HepG2 (cell line): Measurements from ENCODE around the gene PARP8. TPM values are rescaled to one million over a fixed set of nuclear protein-coding genes. Genes with fewer than 3 reads are reported as not detected.

Experiments
- ATAC-seq: fragments of 200-7000 bp; cut with Tn5 transposase; 3 replicates; pipeline ENCODE4 v1.9.1; 2020; ENCODE audit warnings: mild to moderate bottlenecking, moderate library complexity
- BruUV-seq: library from RNA; stranded (reverse); fragments of 400-500 nt; replicated peaks from 2 replicates; lab custom pipeline; 2021; lab: Mats Ljungman, UMichigan
- CTCF ChIA-PET: fragments of 300-600 bp; formaldehyde crosslinking; extraction: SDS; loops from one replicate; lab custom pipeline; 2021; ENCODE audit warnings: low total read pairs, inconsistent platforms, low intra/inter-chr PET ratio; lab: Yijun Ruan, JAX
- POLR2A ChIA-PET: fragments of 350-600 bp; sonication (Branson Sonifier 250); formaldehyde crosslinking; loops from one replicate; lab custom pipeline; 2020; ENCODE audit warnings: antibody characterized with exemption, inconsistent platforms; lab: Yijun Ruan, JAX
- DNase-seq: peaks from one replicate; pipeline ENCODE4 v3.0.0-alpha.2; 2015; ENCODE audit warnings: low spot score
- FAIRE-seq: peaks from 3 replicates; lab custom pipeline; 2011; peaks lifted over from hg19 to GRCh38; lab: Jason Lieb, UNC
- H2AFZ ChIP-seq: one replicate; pipeline ENCODE4 v1.6.1; 2011; ENCODE audit warnings: low read length, inconsistent platforms
- H3K27ac ChIP-seq: fragments of 300-600 bp; 3 replicates; pipeline ENCODE4 v1.8.0; 2011; ENCODE audit warnings: mixed run types, mild to moderate bottlenecking, mixed read lengths, low read length, inconsistent platforms; ENCODE audit not compliant: insufficient read depth; ENCODE audit errors: extremely low read length
- H3K27me3 ChIP-seq, 2 experiments: fragments of 200-600 bp in 1 of 2; 2 replicates in 1 of 2; 3 replicates in 1 of 2; pipeline versions ENCODE4 v1.6.0 to v1.8.0; 2011; ENCODE audit warnings: low read length in 2 of 2, mild to moderate bottlenecking in 2 of 2, moderate library complexity in 2 of 2, inconsistent platforms in 1 of 2; ENCODE audit not compliant: insufficient read depth in 2 of 2, control insufficient read depth in 1 of 2
- H3K36me3 ChIP-seq, 2 experiments: fragments of 200-600 bp in 1 of 2; replicated peaks in 1 of 2; 2 replicates in 1 of 2; 3 replicates in 1 of 2; pipeline versions ENCODE4 v1.5.1 to v1.8.0; 2011; ENCODE audit warnings: low read length in 2 of 2, inconsistent platforms in 1 of 2; ENCODE audit not compliant: insufficient read depth in 2 of 2, control insufficient read depth in 1 of 2
- H3K4me1 ChIP-seq: 2 replicates; pipeline ENCODE4 v1.5.1; 2012; ENCODE audit warnings: low read length, inconsistent platforms; ENCODE audit not compliant: insufficient read depth
- H3K4me2 ChIP-seq: 2 replicates; pipeline ENCODE4 v1.6.0; 2011; ENCODE audit warnings: low read depth, low read length, inconsistent platforms
- H3K4me3 ChIP-seq, 3 experiments: fragments of 200-600 bp in 1 of 3; sonication (generic), shearing (Covaris generic) in 1 of 3; replicated peaks in 1 of 3; 2 replicates each; pipeline ENCODE4 v1.5.1; 2011 to 2016; ENCODE audit warnings: low read length in 3 of 3, inconsistent platforms in 2 of 3, low read depth in 2 of 3, mild to moderate bottlenecking in 2 of 3, control low read depth in 1 of 3, mixed read lengths in 1 of 3; ENCODE audit not compliant: insufficient read depth in 1 of 3
- H3K79me2 ChIP-seq: one replicate; pipeline ENCODE4 v1.6.1; 2011; ENCODE audit warnings: low read length, inconsistent platforms; ENCODE audit not compliant: insufficient read depth
- H3K9ac ChIP-seq: 2 replicates; pipeline ENCODE4 v1.6.0; 2011; ENCODE audit warnings: mild to moderate bottlenecking, low read depth, low read length, inconsistent platforms; ENCODE audit not compliant: insufficient read depth
- H3K9me3 ChIP-seq: 2 replicates; pipeline ENCODE4 v1.5.1; 2012; ENCODE audit warnings: mild to moderate bottlenecking, low read length
- H4K20me1 ChIP-seq: 2 replicates; pipeline ENCODE4 v1.6.0; 2011; ENCODE audit warnings: inconsistent platforms, mild to moderate bottlenecking, low read length, moderate library complexity; ENCODE audit not compliant: insufficient read depth
- ETS1 ChIP-seq: sonication (generic); formaldehyde crosslinking; IDR thresholded peaks from 2 replicates; pipeline ENCODE4 v1.4.0; 2020; ENCODE audit warnings: missing genetic modification reagents
- HMG20B ChIP-seq: conservative IDR thresholded peaks from 2 replicates; pipeline ENCODE4 v1.6.1; 2016; ENCODE audit warnings: missing genetic modification reagents, missing compliant biosample characterization
- HNRNPLL ChIP-seq: fragments of 200-400 bp; formaldehyde crosslinking; IDR thresholded peaks from 2 replicates; pipeline ENCODE4 v1.6.1; 2017; ENCODE audit warnings: mild to moderate bottlenecking, low read depth, low read length; ENCODE audit not compliant: poor library complexity, severe bottlenecking
- MAX ChIP-seq: IDR thresholded peaks from 2 replicates; pipeline ENCODE4 v1.6.1; 2012; ENCODE audit warnings: inconsistent platforms
- MXD1 ChIP-seq: sonication (generic); formaldehyde crosslinking; IDR thresholded peaks from 2 replicates; pipeline ENCODE4 v1.4.0; 2020; ENCODE audit warnings: mild to moderate bottlenecking, missing genetic modification reagents
- NCOA2 ChIP-seq: sonication (generic); formaldehyde crosslinking; IDR thresholded peaks from 2 replicates; pipeline ENCODE4 v1.8.0; 2022; ENCODE audit warnings: inconsistent platforms
- RFXANK ChIP-seq: IDR thresholded peaks from 2 replicates; pipeline ENCODE4 v1.6.1; 2016
- SCMH1 ChIP-seq: sonication (generic); formaldehyde crosslinking; IDR thresholded peaks from 2 replicates; pipeline ENCODE4 v1.9.0; 2021; ENCODE audit warnings: missing genetic modification reagents, mild to moderate bottlenecking, borderline replicate concordance
- SP140L ChIP-seq: sonication (generic); formaldehyde crosslinking; IDR thresholded peaks from 2 replicates; pipeline ENCODE4 v1.4.0; 2020; ENCODE audit warnings: missing genetic modification reagents, borderline replicate concordance
- SP5 ChIP-seq: IDR thresholded peaks from 2 replicates; pipeline ENCODE4 v1.6.1; 2016; ENCODE audit warnings: low read depth, borderline replicate concordance
- TEAD3 ChIP-seq: optimal IDR thresholded peaks from 2 replicates; pipeline ENCODE3; 2016; ENCODE audit warnings: borderline replicate concordance
- TFE3 ChIP-seq: IDR thresholded peaks from 2 replicates; pipeline ENCODE4 v1.6.1; 2016
- TRIM24 ChIP-seq: sonication (generic); formaldehyde crosslinking; IDR thresholded peaks from 2 replicates; pipeline ENCODE4 v1.8.0; 2022; ENCODE audit warnings: mild to moderate bottlenecking, missing genetic modification reagents
- ZBED4 ChIP-seq: sonication (generic); formaldehyde crosslinking; IDR thresholded peaks from 2 replicates; pipeline ENCODE4 v1.4.0; 2020; ENCODE audit warnings: missing genetic modification reagents, borderline replicate concordance
- ZNF124 ChIP-seq: sonication (generic); formaldehyde crosslinking; IDR thresholded peaks from 2 replicates; pipeline ENCODE4 v1.4.0; 2020; ENCODE audit warnings: missing genetic modification reagents
- ZNF264 ChIP-seq: sonication (generic); formaldehyde crosslinking; IDR thresholded peaks from 2 replicates; pipeline ENCODE4 v1.4.0; 2020; ENCODE audit warnings: missing genetic modification reagents
- ZSCAN31 ChIP-seq: sonication (generic); formaldehyde crosslinking; IDR thresholded peaks from 2 replicates; pipeline ENCODE4 v1.5.0; 2020; ENCODE audit warnings: low read depth, mild to moderate bottlenecking, missing genetic modification reagents
- WGBS: methylation state at CpG from one replicate; pipeline ENCODE4 v1.1.6; 2017; ENCODE audit warnings: low lambda C conversion rate; 5-methylcytosine and 5-hydroxymethylcytosine counted together
- in situ Hi-C: cut with HindIII; loops from 2 replicates; pipeline ENCODE4 v1.10.0; 2017; ENCODE audit warnings: low pct_unique_long_range_greater_than_20kb; ENCODE audit not compliant: extremely low pct_ligation_motif_present
- intact Hi-C: fragments of 100-400 bp; cut with micrococcal nuclease; formaldehyde crosslinking; loops from one replicate; pipeline ENCODE4 v1.10.0; 2022; ENCODE audit not compliant: unreplicated experiment
- polyA plus RNA-seq, 8 experiments: library from polyadenylated mRNA; depleted of rRNA in 3 of 8; stranded (reverse) in 7 of 8; unstranded in 1 of 8; fragments of >200 nt; fragmentation: Illumina TruSeq in 4 of 8; extraction: Trizol in 4 of 8; gene quantifications; 2 replicates each; pipeline versions ENCODE4 v1.2.1 to v1.2.3, GENCODE V29; 2011 to 2016; ENCODE audit warnings: low read depth in 4 of 8, missing spikeins in 1 of 8, mixed read lengths in 1 of 8; ENCODE audit not compliant: insufficient read depth in 1 of 8
- total RNA-seq, 5 experiments: library from RNA; depleted of rRNA; stranded (reverse); fragments of >200 nt; fragmentation: Illumina TruSeq; extraction: Trizol; gene quantifications; 2 replicates each; pipeline ENCODE4 v1.2.3, GENCODE V29; 2016; ENCODE audit warnings: low read depth in 1 of 5

The PARP8 gene
- total and polyA plus RNA-seq, 2 of the 13 experiments (the other 11 are each of a cell fraction or from before 2014, with no cell fraction given) = 0.11 to 0.29 TPM

GRCh38 chr5:50667023-50667652 lies 701 bp downstream of the PARP8 start:
- no peak for FAIRE-seq
- TF ChIP-seq SP140L (no peak), NCOA2 (CRISPR knock-in tag) (no peak), ZBED4 (CRISPR knock-in tag) (no peak), SCMH1 (no peak), HMG20B (no peak), ZNF264 (CRISPR knock-in tag) (no peak), RFXANK (CRISPR knock-in tag) (no peak), ETS1 (CRISPR knock-in tag) (no peak), SP5 (CRISPR knock-in tag) (no peak), MXD1 (peak; percentile 59; the same call in 1 of the 2 replicates), TEAD3 (CRISPR knock-in tag) (no peak), ZNF124 (no peak), MAX (peak; percentile 41; the same call in 1 of the 2 replicates), TRIM24 (CRISPR knock-in tag) (no peak), TFE3 (CRISPR knock-in tag) (no peak), HNRNPLL (peak; percentile 96), ZSCAN31 (CRISPR knock-in tag) (no peak)

More at GRCh38 chr5:50667023-50667652, 701 bp downstream of the PARP8 start:
- in situ Hi-C loops = no loop called here
- Histone ChIP-seq H3K27me3 (peaks cover 0 to 15% of the 10 kb centered on the region in 2 experiments; a peak in 2 of 5 replicates), H3K79me2 (no peaks in the 10 kb centered on the region), H3K9me3 (no peaks in the 10 kb centered on the region), H3K4me3 (peak overlapping the region; percentile 62 to 72 (median 63)), H3K9ac (0 out of 2 replicates have a peak overlapping the region, but pooled peaks have one; percentile 22), H3K4me1 (no peaks in the 10 kb centered on the region), H2AFZ (no peak overlapping the region), H3K4me2 (peak overlapping the region; percentile 94), H4K20me1 (no peaks in the 10 kb centered on the region), H3K27ac (no peak overlapping the region), H3K36me3 (no peaks in the 10 kb centered on the region)
- BruUV-seq = no TSS peak
- ChIA-PET POLR2A (no interaction called here), CTCF (no interaction called here)
- intact Hi-C loops = no loop called here
- WGBS = 0% methylated on average over 11 of the region's 46 CpGs
- peak; percentile 95 for ATAC-seq
- DNase-seq = no peak
